HG03460 (cell line): ENCODE data around the gene MB.

Experiments
- ATAC-seq: cut with Tn5 transposase; IDR thresholded peaks from one replicate; pipeline ENCODE4 v1.9.1; 2021; ENCODE audit not compliant: unreplicated experiment

MB gene

DNA sequence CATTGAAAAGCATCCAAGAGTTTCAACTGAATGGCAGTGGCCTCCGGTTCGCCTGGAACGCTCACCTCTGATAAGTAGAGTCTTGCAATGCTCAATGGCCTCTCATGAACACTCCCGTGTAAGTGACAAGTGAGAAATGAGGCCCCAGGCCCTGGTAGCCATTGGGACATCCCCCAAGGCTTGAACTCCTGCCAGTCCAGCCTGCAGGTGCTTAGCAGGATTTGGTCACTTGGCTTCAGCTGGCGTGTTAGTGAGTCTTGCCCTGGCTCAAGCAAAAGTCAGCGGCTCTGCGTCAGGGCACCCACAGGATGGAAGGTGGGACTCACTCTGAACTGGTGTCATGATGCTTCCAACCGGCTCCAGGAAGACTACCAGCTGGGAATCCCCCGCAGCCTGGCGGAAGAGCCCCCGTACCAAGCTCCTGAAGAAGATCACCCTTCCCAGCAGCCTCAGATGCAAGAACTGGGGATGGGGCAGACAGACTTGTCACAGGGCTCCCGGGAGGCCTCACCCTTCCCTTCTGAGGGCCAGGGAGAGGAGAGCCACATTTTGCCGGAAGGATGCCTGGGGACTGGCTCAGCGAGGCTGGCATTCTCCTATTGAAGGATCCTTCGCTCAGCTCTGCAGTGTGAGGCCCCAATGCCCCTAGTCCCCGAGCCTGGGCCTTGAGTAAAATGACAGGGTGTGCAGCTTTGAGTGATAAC lies 19.3 kb downstream of the MB start:
- ATAC-seq, result no peak

DNA sequence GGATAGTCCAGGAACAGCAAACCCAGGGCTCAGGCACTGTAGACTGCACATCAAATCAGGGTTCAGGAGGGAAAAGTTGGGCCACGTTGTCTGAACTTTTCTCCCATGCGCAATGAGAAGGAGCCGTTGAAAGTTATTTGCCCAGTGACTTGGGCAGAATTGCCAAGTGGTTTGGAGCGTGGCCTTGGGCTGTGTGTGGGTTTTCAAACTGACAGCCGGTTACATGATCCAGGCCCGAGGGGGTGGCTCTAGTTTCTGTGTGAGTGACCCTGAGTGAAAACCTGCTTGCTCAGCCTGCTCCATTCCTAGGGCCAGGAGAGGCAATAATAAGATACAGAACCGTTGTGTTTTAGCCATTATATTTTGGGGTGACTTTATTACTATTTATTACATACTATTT lies 20.3 kb downstream of the MB start:
- no peak for ATAC-seq

GRCh38 chr22:35594686-35595085 lies 22.4 kb downstream of the MB start:
- no peak for ATAC-seq

GRCh38 chr22:35593891-35594470 lies 23.1 kb downstream of the MB start:
- no peak for ATAC-seq

- ATAC-seq, result no peak
These were observed 23.8 kb downstream of the MB start for GRCh38 chr22:35593071-35593890.

DNA sequence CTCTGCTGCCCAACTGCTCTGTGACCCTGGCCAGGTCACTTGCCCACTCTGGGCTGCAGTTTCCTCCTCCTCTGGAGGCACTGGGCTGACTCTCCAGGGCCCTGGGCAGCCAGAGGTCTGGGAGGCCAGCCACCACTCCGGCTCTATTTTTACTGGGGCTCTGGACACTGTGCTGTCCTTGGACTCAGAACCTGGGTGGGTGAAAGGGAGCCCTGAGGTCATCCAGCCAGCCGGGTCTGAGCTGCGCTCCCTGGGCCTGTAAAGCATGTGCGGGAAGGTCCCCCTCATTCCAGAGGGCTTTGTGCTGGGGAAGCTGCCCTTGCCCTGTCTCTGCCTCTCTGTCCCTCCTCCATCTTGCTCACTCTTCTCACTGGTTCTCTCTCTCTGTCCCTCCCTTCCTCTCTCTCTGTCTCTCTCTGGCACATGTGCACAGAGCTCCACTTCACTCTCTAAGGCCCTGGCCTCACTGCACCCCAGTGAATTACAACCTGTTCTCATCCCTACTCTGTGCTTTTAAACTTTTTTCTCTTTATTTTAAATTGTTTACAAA lies 24.6 kb downstream of the MB start:
- ATAC-seq, result no peak

- no peak for ATAC-seq
These were observed 25.3 kb downstream of the MB start for GRCh38 chr22:35591714-35592417.

- ATAC-seq, result no peak
These were observed 26.4 kb downstream of the MB start for GRCh38 chr22:35590634-35591295.

DNA sequence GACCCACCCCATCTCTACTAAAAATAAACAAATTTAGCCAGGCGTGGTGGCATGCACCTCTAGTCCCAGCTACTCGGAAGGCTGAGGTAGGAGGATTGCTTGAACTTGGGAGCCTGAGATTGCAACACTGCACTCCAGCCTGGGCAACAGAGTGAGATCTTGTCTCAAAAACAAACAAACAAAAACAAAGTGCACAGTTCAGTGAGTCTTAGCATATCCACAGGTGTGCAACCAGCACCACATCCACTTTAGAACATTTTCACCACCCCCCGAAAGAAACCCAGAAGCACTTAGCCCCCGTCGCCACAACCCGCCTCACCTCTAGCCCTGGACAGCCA lies 27.4 kb downstream of the MB start:
- ATAC-seq, result no peak

GRCh38 chr22:35589071-35589755 lies 27.9 kb downstream of the MB start:
- ATAC-seq, result no peak

GRCh38 chr22:35587896-35588295 lies 29.2 kb downstream of the MB start:
- ATAC-seq, result no peak

DNA sequence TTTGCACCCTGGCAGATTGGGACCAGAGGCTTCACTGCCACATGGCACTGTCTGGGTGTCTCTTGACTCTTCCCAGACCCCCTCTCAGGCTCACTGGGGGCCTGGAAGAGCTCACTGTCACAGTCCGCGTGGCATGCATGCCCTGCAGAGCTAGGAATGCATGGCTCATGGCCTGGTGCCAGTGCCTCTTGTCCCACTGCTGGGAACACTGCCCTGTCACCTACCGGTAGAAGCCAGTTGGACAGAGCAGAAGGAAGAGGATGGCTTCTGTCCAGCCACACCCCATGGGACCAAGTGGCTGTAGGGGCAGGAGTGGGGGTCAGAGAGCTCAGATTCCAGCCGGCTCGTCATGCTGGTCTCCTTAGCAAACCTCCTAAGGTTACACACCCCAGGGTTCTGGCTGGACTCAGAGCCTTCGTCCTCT lies 29.7 kb downstream of the MB start:
- no peak for ATAC-seq

GRCh38 chr22:35586771-35587170 lies 30.4 kb downstream of the MB start:
- no peak for ATAC-seq

DNA sequence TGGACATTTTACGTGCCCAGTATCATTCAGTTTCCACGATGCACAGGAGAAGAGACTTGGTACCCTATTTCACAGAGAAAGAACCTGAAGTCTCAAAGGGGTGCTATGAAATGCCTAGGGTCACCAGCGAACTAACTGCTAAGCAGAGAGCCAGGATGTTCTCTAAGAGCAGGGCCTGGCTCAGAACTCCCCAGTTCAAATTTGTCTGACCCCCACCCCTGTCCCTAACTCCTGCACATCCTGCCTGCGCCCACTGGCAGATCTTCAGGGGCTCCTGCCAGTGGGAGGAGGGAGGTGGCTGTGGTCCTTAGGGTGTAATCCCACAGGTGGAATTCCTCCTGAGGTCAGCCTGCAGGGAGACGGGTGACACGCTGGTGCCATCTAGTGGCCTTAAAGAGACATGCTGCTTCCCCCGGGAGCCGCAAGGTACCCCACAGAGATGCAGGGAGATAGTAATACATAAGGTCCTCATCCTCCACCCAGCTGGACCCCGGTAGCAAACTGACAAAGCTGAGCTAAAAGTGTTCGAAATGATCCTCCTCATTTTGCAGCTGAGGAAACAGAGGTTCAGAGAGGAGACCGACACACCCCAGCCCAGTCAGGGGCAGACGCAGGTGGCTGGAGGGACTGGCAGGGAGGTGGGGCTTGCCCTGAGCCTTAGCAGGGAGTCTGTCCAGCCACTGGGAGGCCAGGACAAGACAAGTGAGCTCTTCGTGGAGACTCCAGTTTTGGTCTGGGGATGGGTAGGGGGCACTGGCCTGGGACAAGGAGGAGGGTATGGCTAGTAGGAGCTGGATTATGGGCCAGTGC lies 34.1 kb downstream of the MB start:
- ATAC-seq, result no peak

- no peak for ATAC-seq
These were observed 34.8 kb downstream of the MB start for GRCh38 chr22:35582218-35582860.

DNA sequence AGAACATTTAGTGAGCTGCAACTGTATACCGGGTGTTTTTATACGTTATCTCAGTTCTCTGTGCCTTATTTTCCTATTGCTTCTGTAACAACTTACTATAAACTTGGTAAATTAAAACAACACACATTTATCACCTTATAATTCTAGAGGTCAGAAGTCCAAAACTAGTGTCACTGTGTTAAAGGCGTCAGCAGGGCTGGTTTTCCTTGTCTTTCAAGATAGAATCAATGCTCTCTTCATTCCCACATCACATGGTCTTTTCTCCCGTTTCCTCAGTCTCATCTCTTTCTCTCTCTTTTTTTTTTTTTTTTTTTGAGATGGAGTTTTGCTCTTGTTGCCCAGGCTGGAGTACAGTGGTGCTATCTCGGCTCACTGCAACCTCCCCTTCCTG lies 36.1 kb downstream of the MB start:
- ATAC-seq, result no peak

DNA sequence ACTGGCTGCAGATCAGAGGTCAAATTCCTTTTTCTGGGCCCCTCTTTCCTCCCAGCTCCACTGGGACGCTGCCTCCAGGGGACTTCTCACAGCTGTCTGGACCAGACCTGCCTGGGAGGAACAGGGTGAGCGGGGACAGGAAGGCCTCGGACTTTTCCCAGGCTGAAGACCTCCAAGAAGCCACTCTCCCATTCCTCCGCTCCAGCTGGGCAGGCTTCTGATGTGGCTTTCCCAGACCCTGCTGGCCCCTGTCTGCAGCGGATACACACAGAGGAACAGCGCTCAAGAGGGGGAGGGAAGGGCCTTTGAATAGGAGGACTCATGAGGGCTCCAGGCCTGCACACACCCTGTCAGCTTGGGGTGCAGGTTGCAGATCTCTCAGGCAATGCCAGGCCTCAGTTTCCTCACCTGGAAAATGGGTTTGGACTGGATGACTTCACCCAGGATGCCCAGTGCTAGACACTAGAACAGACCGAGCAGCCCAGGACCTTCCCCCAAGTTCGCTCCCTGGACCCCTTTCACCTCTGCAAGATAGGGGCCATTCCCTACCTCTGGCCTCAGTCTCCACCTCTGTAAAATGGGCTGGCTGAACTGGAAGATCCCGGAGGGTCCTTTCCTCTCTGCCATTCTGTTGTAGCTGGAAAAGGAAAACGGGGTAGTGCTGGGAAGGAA lies 36.6 kb downstream of the MB start:
- ATAC-seq, result no peak

GRCh38 chr22:35578836-35579575 lies 38.1 kb downstream of the MB start:
- ATAC-seq, result no peak
